Measurements from ENCODE around the gene UBASH3A.

DNA sequence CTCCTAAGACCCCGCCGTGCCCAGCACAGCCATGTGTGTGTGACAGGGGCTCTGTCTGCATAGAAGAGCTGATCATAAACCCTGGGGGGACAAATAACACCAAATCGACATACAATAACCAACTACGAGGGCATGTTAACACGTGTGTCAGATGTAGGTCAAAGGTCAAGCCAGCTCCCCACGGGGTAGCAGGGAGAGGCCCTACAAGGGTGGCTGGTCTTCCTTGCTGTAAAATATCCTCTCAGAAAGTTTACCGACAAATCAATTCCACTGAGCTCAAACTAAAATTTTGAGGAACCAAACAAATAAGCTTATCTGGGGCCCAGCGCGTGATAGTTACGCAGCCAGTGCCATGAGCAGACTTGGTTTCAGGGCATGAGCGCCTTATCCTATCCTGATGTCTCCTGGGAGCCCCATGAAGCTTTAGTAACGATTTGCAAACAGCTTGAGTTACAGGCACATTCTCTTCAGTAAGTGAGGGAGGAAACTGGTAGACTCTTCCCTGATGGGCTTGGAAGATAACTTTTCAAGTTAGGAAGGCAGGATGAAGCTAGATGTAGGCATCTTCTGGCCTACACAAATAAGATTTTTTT, 5.2 kb upstream of the UBASH3A start:
- TF ChIP-seq POLR2A (IDR thresholded peaks at IDR 0.05) = no peak
- TF ChIP-seq, protein P1, sequence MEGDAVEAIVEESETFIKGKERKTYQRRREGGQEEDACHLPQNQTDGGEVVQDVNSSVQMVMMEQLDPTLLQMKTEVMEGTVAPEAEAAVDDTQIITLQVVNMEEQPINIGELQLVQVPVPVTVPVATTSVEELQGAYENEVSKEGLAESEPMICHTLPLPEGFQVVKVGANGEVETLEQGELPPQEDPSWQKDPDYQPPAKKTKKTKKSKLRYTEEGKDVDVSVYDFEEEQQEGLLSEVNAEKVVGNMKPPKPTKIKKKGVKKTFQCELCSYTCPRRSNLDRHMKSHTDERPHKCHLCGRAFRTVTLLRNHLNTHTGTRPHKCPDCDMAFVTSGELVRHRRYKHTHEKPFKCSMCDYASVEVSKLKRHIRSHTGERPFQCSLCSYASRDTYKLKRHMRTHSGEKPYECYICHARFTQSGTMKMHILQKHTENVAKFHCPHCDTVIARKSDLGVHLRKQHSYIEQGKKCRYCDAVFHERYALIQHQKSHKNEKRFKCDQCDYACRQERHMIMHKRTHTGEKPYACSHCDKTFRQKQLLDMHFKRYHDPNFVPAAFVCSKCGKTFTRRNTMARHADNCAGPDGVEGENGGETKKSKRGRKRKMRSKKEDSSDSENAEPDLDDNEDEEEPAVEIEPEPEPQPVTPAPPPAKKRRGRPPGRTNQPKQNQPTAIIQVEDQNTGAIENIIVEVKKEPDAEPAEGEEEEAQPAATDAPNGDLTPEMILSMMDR (IDR thresholded peaks at IDR 0.05) = no peak
